Stimulated activated CD4-positive, alpha-beta T cell treated with anti-CD3 and anti-CD28 coated beads, Interleukin-1b, Interleukin-23, amount 100 ng/mL, for 24 hours (primary cell): ENCODE data around the gene HK1.
A peak's percentile ranks its signal among the peaks of the same experiment; 100 is the strongest.
"Not testable (repeated sequence)": the region's sequence is repeated elsewhere in the genome, so short reads cannot be mapped to it uniquely, and the experiment has no call there.

Source experiments
- DNase-seq, 4 experiments: peaks; one replicate each; pipeline ENCODE4 v3.0.0-alpha.2; 2020; ENCODE audit warnings: low read depth in 4 of 4, low spot score in 1 of 4

The HK1 gene

DNA sequence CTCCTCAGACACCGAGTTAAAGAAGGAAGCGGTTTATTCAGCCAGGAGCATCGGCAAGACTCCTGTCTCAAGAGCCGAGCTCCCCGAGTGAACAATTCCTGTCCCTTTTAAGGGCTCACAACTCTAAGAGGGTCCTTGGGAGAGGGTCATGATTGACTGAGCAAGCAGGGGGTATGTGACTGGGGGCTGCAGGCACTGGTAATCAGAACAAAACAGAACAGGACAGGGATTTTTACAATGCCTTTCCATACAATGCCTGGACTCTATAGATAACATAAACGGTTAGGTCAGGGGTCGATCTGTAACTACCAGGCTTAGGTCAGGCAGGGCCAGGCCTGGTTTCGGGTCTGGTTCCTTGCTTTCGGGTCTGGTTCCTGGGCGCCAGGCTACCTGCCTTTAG is 30.0 kb downstream of the HK1 start:
- DNase-seq, result not testable (repeated sequence)

GRCh38 chr10:69311309-69311708 is 33.0 kb downstream of the HK1 start:
- no peak for DNase-seq

DNA sequence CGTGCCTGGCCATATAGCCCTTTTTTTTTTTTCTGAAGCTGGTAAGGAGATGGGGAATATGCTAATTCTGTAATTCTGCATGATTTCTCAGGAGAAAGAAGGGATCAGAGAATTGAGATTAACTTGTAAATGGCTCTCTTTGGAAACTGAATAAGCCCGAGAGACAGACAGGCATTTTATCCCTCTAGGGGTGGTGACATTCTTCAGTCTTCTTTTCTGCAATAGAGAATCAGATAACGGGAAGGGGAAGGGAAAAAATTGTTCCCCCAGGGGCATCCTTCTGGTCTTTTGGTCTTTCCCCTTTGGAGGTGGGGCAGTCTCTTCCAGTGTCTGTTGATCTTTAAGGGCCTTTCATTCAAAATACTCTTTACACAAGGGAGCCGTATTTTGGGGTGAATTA is 34.2 kb downstream of the HK1 start:
- DNase-seq, result no peak

- DNase-seq, result no peak
Observed at GRCh38 chr10:69315100-69315542, 36.8 kb downstream of the HK1 start.

DNA sequence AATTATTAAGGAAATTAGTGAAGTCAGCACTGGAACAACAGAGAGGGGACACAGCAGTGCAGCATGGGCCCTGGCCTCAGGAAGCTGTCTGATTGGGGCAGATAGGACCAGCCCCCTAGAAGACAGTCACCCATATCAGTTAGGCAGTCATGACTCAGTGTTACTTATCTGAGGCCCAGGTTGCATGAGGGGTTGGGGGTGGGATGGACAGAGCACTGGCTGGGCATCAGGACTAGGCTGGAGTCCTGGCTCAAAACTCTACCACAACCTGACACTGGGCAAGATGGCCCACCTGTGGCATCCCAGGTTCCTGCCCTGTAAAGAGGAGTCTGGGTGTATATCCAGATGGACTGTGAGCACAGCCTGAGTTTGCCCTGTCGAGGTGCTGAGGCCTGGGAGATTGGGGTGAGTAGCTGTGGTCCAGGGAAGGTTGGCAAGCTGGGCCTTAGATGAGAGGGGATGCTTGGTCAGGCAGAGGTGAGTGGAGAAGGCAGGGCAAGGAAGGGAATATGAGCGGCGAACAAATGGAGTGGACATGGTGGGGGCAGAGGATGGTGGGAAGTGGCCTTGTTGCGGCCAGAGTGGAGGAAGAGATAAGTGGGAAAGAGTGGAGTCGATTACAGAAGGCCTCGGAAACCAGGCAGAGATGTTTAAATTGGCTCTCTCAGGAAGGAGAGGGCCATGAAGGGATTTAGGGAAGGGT is 37.5 kb downstream of the HK1 start:
- DNase-seq, result no peak

DNA sequence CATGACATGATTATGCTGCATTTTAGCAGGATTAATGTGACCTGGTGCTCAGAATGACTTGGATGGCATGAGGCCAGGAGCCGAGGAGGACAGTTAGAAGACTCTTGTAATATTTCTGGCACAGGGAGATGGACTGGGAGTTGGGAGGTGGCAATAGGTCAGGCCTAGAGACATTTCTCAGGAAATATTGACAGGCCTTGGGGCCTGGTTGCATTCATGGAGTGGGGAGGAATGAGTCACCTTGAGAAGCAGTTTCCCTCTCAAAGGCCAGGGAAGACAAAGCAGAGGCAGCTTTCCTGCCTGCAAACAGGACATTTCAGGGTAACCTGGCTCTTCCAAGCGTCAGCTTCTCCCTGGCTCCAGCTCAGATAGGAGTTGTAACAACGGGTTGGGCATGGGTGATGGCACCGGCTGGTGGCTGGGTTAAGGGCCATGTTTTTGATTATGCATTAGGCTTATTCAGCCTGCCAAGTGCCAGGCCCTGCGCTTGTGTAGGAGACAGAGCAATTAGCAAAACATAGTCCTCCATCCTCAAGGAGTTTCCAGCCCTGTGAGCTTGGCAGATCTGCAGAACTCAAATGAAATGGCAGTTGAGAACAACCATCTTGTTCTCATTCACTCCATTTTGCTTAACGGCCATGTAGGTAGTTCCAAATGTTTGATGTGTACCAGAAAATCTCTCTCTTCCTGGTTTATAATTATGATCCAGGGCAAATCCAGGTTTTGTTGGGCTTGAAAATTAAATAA is 38.2 kb downstream of the HK1 start:
- no peak for DNase-seq

GRCh38 chr10:69317175-69317604 is 38.9 kb downstream of the HK1 start:
- no peak for DNase-seq

DNA sequence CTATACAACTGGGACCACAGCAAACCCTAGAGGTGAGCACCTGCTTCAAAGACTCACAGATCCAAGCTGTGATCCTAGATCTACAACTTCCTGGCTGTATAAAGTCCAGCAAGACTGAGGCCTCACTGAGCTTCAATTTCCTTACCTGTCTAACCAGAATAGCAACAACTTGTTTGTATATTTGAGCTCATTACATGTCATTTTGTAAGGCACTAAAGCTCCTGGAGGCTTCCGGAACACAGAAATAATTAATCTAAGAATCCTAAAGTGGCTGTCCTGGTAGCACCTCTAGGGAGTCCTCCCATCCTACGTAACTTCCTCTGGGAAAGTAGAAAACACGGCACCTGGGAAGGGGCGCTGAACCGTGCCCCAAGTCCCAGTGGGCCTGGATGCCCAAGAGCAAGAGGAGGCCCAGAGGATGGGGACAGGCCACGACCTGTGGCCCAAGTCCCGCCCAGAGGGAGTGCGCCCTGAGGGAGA is 39.4 kb downstream of the HK1 start:
- DNase-seq, result no peak

DNA sequence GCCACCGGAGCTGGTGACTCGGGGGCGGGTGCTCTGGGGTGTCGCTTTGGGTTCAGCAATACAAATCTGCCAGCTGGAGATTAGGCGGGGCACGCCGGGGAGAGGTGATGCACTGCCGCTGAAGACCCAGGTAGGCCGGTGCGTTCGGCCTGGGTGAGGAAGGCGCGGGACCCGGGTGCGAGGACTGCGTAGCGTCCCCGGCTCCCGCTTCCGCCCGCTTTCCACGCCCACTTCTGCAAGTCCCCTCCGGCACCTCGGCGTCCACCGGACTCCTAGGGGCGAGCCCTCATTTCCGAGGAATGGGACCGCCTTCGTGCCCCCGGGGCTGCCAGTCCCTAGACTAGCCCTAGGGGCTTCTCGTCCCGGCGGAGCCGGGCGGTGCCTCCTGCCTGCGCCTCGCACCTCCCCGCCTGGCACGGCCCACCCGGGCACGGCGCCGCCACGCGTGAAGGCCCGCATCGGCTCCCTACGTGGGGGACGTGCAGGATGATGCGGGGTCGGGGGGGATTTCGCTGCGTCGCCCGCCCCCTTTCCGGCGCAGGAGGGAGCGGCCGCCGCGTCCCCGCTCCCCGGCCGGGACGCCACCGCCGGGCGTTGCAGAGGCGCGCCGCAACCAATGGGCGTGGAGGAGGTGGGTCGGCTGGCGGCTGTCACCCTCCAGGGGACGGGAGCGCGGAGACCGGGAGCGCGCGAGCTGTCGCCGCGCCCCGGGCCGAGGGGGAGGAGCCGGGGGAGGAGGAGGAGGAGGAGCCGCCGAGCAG is 40.0 kb downstream of the HK1 start:
- peak; percentile 70 to 92 (median 83) for DNase-seq

DNA sequence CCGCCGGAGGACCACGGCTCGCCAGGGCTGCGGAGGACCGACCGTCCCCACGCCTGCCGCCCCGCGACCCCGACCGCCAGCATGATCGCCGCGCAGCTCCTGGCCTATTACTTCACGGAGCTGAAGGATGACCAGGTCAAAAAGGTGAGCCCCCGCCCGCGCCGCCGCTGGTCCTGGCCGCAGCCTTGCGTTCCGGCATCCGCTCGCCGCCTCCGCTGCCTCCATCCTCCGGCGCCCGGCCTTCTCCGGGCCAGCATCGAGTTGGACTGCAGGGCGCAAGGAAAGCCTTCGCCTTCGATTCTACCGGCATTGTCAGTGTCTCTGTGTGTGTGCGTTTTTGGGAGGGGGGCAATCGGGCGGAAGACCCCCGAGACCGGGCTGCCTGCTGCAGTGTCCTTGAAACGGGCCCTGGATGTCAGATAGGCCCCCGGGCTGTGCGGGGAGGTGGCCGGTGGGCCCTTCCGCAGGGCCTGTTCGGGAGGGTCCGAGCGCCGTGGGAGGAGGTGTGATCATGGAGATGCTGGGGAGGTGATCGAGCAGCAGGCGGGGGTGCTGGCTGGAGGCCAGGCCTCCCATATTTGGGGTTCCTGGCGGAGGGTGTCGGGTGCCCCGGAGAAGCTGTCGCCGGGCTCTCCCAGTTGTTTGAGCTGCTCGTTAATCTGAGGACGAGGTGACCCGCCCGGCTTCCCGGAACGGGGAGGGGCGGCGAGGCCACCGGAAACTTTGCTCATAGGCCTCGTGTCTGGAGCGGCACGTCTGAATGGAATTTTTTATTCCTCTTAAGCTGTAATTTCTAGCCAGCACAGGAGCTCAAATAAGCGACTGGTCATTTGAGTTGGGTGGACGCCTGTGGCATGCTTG is 40.8 kb downstream of the HK1 start:
- peak; percentile 36 to 77 (median 58) for DNase-seq

DNA sequence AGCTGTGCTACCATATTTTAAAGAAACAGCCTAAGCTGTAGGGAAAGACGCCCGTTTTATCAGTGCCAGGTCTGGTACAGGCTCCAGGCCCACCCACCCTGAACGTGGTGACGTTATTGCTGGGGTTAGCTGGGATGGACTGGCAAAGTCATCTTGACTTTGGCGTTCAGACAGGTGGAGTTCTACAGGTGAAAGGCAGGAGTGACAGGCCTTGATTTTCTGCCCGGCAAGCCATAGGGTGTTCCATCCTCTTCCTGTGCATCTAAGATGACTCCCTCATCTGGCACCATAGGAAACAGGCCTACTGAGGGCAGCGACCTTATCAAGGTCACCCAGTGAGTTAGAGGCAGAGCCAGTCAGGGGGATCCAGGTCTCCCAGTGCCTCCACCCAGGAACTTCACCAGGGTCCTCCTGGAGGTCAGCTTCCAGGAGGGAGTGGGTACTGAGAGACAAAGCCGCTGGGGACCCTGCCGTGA is 41.6 kb downstream of the HK1 start:
- no peak for DNase-seq

GRCh38 chr10:69320521-69320920 is 42.2 kb downstream of the HK1 start:
- no peak for DNase-seq

GRCh38 chr10:69321039-69321715 is 42.9 kb downstream of the HK1 start:
- no peak for DNase-seq

DNA sequence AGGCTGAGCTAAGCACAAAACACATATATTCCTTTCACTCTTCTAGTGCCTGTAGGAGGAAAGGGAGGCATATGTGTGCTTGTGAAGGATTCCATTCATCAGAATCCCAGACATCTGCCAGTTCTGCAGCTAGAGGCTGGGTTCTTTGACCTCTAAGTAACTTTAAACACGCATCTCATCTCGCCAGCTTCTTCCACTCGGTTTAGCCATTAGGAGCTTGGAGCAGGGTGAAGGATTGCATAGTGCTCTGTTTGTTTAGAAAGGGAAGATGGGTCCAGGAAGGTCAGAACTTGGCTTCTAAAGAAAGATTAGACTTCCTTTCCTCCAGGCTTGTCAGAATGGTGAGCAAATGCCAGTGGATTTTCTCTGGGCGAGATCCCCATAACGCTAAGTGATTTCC is 43.6 kb downstream of the HK1 start:
- DNase-seq, result no peak

DNA sequence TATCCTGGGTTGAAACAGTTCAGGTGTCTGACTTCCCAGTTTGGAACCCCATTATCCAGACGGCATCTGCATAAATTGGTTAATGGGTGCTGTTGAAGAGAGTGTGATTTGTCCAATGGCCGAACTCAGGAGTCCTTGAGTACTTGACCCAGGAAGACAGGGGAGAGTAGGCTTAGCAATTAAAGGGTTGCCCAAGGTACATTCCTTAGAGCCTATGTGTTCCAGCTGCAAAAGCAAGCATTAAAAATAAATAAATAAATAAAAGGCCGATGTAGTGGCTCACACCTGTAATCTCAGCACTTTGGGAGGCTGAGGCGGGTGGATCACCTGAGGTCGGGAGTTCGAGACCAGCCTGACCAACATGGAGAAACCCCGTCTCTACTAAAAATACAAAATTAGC is 44.0 kb downstream of the HK1 start:
- DNase-seq, result not testable (repeated sequence)

GRCh38 chr10:69323622-69324021 is 45.3 kb downstream of the HK1 start:
- no peak for DNase-seq

- no peak for DNase-seq
Observed at GRCh38 chr10:69324583-69324982, 46.3 kb downstream of the HK1 start.

- DNase-seq, result not testable (repeated sequence)
Observed at GRCh38 chr10:69325637-69326523, 47.6 kb downstream of the HK1 start.

DNA sequence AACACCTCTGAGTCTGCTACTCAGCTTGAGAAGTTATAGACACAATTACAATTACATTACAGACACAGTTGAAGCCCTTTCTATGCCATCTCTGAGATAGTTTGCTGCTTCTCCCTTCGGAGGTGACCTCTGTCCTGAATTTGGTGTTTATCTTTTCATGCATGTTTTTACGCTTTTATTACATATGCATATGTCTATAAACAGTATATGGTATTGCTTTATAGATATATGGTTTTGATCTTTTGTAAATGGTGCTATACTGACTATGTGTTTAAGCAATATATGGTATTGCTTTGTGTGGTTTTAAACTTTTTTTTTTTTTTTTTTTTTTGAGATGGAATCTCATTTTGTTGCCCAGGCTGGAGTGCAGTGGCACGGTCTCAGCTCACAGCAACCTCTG is 48.4 kb downstream of the HK1 start:
- no peak for DNase-seq
